Measurements from ENCODE around the gene SLCO1C1.

Gene SLCO1C1

GRCh38 chr12:20792971-20793370 is 97.8 kb downstream of the SLCO1C1 start:
- DNase-seq (ENCODE audit: low read depth): no peak

- no peak for DNase-seq (ENCODE audit: low read depth)
These were observed 103.4 kb downstream of the SLCO1C1 start for GRCh38 chr12:20798554-20798953.

GRCh38 chr12:20800160-20800559 is 105.0 kb downstream of the SLCO1C1 start:
- DNase-seq (ENCODE audit: low read depth): no peak

GRCh38 chr12:20801035-20801434 is 105.9 kb downstream of the SLCO1C1 start:
- no peak for DNase-seq (ENCODE audit: low read depth)

Data from non-pigmented ciliary epithelial cell (primary cell).